ENCODE data around the gene PLEKHA8.

GRCh38 chr7:30078280-30078679 is 50.1 kb downstream of the PLEKHA8 start:
- TF ChIP-seq SMAD3 (CRISPR knock-in tag; IDR thresholded peaks at IDR 0.05; ENCODE audit: borderline replicate concordance) (no peak), USF2 (CRISPR knock-in tag; IDR thresholded peaks at IDR 0.05) (no peak), CTCF (IDR thresholded peaks at IDR 0.05) (no peak), FOXJ3 (CRISPR knock-in tag; IDR thresholded peaks at IDR 0.05; ENCODE audit: borderline replicate concordance) (no peak), ATF2 (CRISPR knock-in tag; IDR thresholded peaks at IDR 0.05; ENCODE audit: borderline replicate concordance, low read depth) (no peak), ELF4 (CRISPR knock-in tag; IDR thresholded peaks at IDR 0.05; ENCODE audit: low read depth) (no peak), SP1 (CRISPR knock-in tag; conservative IDR thresholded peaks at IDR 0.05) (no peak), E2F4 (CRISPR knock-in tag; IDR thresholded peaks at IDR 0.05; ENCODE audit: borderline replicate concordance, low read depth) (no peak), ZBTB21 (CRISPR knock-in tag; IDR thresholded peaks at IDR 0.05; ENCODE audit: borderline replicate concordance) (no peak), PREB (CRISPR knock-in tag; IDR thresholded peaks at IDR 0.05; ENCODE audit: borderline replicate concordance) (no peak), AFF4 (CRISPR knock-in tag; IDR thresholded peaks at IDR 0.05; ENCODE audit: borderline replicate concordance) (no peak)
